Brain microvascular endothelial cell (primary cell): Measurements from ENCODE around the gene NT5DC3.

Source experiments
- DNase-seq: peaks from one replicate; pipeline ENCODE4 v3.0.0-alpha.2; 2020
- H3K27ac ChIP-seq: fragments of 250-450 bp; sonication (Bioruptor Pico); 2 replicates; pipeline ENCODE4 v1.5.1; 2020; ENCODE audit warnings: mild to moderate bottlenecking, moderate library complexity
- H3K27me3 ChIP-seq: fragments of 250-450 bp; sonication (Bioruptor Pico); replicated peaks from 2 replicates; pipeline ENCODE4 v1.5.1; 2020; ENCODE audit warnings: mild to moderate bottlenecking
- H3K36me3 ChIP-seq: fragments of 250-450 bp; sonication (Bioruptor Pico); replicated peaks from 2 replicates; pipeline ENCODE4 v1.5.1; 2020; ENCODE audit warnings: mild to moderate bottlenecking
- H3K4me3 ChIP-seq: 2 replicates; pipeline ENCODE4 v1.5.1; 2011; ENCODE audit warnings: low read depth, mild to moderate bottlenecking, control low read depth, low read length, moderate library complexity
- in situ Hi-C: cut with HindIII; loops from 2 replicates; pipeline ENCODE4 v1.10.0; 2017; ENCODE audit warnings: low sequenced_read_pairs, low pct_ligation_motif_present
- TF ChIP-seq, protein P1 (sequence below): IDR thresholded peaks from 2 replicates; pipeline ENCODE4 v1.5.1; 2011; ENCODE audit warnings: low read depth, mild to moderate bottlenecking, moderate library complexity, low read length, control low read depth, inconsistent platforms; ENCODE audit errors: missing control alignments

NT5DC3 gene

DNA sequence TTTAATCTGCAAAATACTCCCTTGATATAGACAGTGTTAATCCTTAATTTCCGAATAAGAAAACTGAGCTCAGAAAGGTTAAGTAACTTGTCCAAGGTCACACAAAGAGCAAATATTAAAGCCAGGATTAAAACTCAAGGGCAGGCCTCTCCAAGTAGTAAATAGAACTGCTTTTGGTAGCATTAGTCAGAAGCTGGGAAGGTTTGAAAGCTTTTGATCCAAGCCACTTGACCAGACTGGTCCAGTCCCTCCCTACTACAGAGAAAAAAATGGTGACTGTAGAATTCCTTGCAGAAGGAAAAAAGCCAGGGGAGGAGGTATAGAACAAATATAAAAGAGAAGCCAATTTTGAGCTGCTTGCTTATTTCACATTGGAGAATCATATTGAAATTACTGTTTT is 111.5 kb downstream of the NT5DC3 start:
- no peak for DNase-seq
- Histone ChIP-seq H3K4me3 (no peak overlapping the region), H3K27ac (no peak overlapping the region), H3K36me3 (no peaks in the 10 kb centered on the region), H3K27me3 (no peaks in the 10 kb centered on the region)
- in situ Hi-C loops: no loop called here
- TF ChIP-seq, protein P1, sequence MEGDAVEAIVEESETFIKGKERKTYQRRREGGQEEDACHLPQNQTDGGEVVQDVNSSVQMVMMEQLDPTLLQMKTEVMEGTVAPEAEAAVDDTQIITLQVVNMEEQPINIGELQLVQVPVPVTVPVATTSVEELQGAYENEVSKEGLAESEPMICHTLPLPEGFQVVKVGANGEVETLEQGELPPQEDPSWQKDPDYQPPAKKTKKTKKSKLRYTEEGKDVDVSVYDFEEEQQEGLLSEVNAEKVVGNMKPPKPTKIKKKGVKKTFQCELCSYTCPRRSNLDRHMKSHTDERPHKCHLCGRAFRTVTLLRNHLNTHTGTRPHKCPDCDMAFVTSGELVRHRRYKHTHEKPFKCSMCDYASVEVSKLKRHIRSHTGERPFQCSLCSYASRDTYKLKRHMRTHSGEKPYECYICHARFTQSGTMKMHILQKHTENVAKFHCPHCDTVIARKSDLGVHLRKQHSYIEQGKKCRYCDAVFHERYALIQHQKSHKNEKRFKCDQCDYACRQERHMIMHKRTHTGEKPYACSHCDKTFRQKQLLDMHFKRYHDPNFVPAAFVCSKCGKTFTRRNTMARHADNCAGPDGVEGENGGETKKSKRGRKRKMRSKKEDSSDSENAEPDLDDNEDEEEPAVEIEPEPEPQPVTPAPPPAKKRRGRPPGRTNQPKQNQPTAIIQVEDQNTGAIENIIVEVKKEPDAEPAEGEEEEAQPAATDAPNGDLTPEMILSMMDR: no peak

DNA sequence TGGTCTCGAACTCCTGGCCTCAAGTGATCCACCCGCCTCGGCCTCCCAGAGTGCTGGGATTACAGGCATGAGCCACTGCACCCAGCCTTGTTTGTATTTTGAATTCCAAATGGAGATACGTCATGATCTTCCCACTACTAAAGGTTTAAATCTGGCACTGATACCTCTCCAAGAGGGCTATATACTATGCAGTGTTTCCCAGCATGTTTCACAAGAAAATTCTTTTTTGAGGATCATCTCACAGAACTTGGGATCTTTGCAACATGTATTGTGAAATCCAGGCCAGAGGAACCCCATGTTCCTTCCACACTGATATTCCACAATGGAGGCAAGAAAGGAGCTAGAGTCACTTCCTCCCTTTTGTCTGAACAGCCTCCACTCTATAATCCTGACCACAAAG is 112.7 kb downstream of the NT5DC3 start:
- TF ChIP-seq, protein P1: no peak
- DNase-seq: no peak
- in situ Hi-C loops: no loop called here
- no peaks in the 10 kb centered on the region for H3K36me3 ChIP-seq
- H3K4me3 ChIP-seq: no peak overlapping the region
- H3K27me3 ChIP-seq: no peaks in the 10 kb centered on the region
- H3K27ac ChIP-seq: no peak overlapping the region

DNA sequence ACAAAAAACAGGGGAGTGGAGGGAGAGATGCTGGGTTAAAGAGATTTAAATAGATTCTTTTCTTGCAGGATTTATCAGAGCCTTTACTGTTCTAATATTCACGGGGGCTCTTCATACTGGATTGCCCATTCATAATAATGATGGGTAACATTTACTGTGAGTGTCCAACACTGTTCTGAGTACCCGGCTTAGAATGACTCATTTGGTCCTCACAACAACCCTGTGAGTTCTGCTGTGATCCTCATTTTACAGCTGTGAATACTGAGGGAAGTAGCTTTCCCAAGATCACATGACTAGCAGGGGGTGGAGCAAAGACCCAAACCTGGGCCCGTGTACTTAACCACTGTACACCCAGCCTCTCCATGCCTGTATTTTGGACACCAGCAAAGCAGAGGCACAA is 113.4 kb downstream of the NT5DC3 start:
- in situ Hi-C loops: no loop called here
- Histone ChIP-seq H3K4me3 (no peak overlapping the region), H3K36me3 (no peaks in the 10 kb centered on the region), H3K27ac (no peak overlapping the region), H3K27me3 (no peaks in the 10 kb centered on the region)
- DNase-seq: no peak
- TF ChIP-seq, protein P1: no peak

DNA sequence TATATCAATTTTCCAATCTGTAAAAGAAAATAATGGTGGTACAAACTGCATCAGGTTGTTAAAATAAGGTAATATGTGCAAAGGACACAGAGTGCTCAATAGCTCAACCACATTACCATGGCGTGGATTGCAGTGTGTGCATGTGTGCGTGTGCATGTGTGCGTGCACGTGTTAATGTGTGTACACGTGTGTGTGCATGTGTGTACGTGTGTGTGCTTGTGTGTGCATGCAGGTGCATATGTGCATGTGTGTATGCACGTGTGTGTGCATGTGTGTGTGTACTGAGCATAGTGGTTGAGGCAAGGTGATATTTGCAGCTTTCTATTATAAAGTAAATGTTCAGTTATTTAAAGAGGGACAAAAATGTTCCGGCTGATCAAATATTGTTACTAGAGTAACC is 115.6 kb downstream of the NT5DC3 start:
- Histone ChIP-seq H3K36me3 (no peaks in the 10 kb centered on the region), H3K27me3 (no peaks in the 10 kb centered on the region), H3K4me3 (no peak overlapping the region), H3K27ac (no peak overlapping the region)
- TF ChIP-seq, protein P1: no peak
- DNase-seq: no peak
- in situ Hi-C loops: no loop called here
